Measurements from ENCODE around the gene CD96. TPM values are rescaled to one million over a fixed set of nuclear protein-coding genes. Genes with fewer than 3 reads are reported as not detected.

Gene CD96
- total RNA-seq, 1 experiment from 2014 or later, result not detected

GRCh38 chr3:111584744-111585143 is 42.7 kb downstream of the CD96 start:
- no TSS peak for BruUV-seq (replicated peaks)
- no peak overlapping the region for H3K4me3 Mint-ChIP-seq (ENCODE audit: low read depth, unreplicated experiment)
- TF ChIP-seq CTCF (IDR thresholded peaks at IDR 0.05; ENCODE audit: unreplicated experiment), result no peak
- no peaks in the 10 kb centered on the region for H3K36me3 Mint-ChIP-seq (ENCODE audit: insufficient read depth, unreplicated experiment)
- H3K9me3 Mint-ChIP-seq (ENCODE audit: low read depth, unreplicated experiment), result peaks cover 2% of the 10 kb centered on the region
- intact Hi-C loops (cut with micrococcal nuclease; ENCODE audit: unreplicated experiment), result no loop called here
- no peak for DNase-seq
- peak overlapping the region; percentile 71 for H3K27ac Mint-ChIP-seq (ENCODE audit: unreplicated experiment)
- no peaks in the 10 kb centered on the region for H3K27me3 Mint-ChIP-seq (ENCODE audit: unreplicated experiment)
- peaks cover 75% of the 10 kb centered on the region for H3K4me1 Mint-ChIP-seq (ENCODE audit: low read depth, unreplicated experiment)
- CTCF ChIA-PET, result interaction anchor here (1.2 kb wide), 1 partner anchor 10 kb away, joined by 3 read pairs; no protein-coding TSS in a partner anchor

- no peak for TF ChIP-seq CTCF (IDR thresholded peaks at IDR 0.05; ENCODE audit: unreplicated experiment)
- DNase-seq, result peak; percentile 34
- Mint-ChIP-seq H3K4me3 (ENCODE audit: low read depth, unreplicated experiment) (no peak overlapping the region), H3K36me3 (ENCODE audit: insufficient read depth, unreplicated experiment) (no peaks in the 10 kb centered on the region), H3K27ac (ENCODE audit: unreplicated experiment) (peak overlapping the region; percentile 71), H3K9me3 (ENCODE audit: low read depth, unreplicated experiment) (peaks cover 2% of the 10 kb centered on the region), H3K4me1 (ENCODE audit: low read depth, unreplicated experiment) (peaks cover 75% of the 10 kb centered on the region), H3K27me3 (ENCODE audit: unreplicated experiment) (no peaks in the 10 kb centered on the region)
- BruUV-seq (replicated peaks), result no TSS peak
- CTCF ChIA-PET, result interaction anchor here (0.8 to 1.2 kb wide), 2 partner anchors 9 to 131 kb away, joined by 3 to 4 read pairs; no protein-coding TSS in a partner anchor
- intact Hi-C loops (cut with micrococcal nuclease; ENCODE audit: unreplicated experiment), result no loop called here
Observed at GRCh38 chr3:111585217-111585616, 43.2 kb downstream of the CD96 start.

- DNase-seq, result no peak
- intact Hi-C loops (cut with micrococcal nuclease; ENCODE audit: unreplicated experiment), result no loop called here
- no peak overlapping the region for H3K4me3 Mint-ChIP-seq (ENCODE audit: low read depth, unreplicated experiment)
- no TSS peak for BruUV-seq (replicated peaks)
- peaks cover 2% of the 10 kb centered on the region for H3K9me3 Mint-ChIP-seq (ENCODE audit: low read depth, unreplicated experiment)
- H3K27ac Mint-ChIP-seq (ENCODE audit: unreplicated experiment), result no peak overlapping the region
- no peaks in the 10 kb centered on the region for H3K27me3 Mint-ChIP-seq (ENCODE audit: unreplicated experiment)
- CTCF ChIA-PET, result no interaction called here
- H3K4me1 Mint-ChIP-seq (ENCODE audit: low read depth, unreplicated experiment), result peaks cover 80% of the 10 kb centered on the region
- TF ChIP-seq CTCF (IDR thresholded peaks at IDR 0.05; ENCODE audit: unreplicated experiment), result no peak
- no peaks in the 10 kb centered on the region for H3K36me3 Mint-ChIP-seq (ENCODE audit: insufficient read depth, unreplicated experiment)
Observed at GRCh38 chr3:111588527-111588926, 46.5 kb downstream of the CD96 start.

- BruUV-seq (replicated peaks), result no TSS peak
- peaks cover 2% of the 10 kb centered on the region for H3K9me3 Mint-ChIP-seq (ENCODE audit: low read depth, unreplicated experiment)
- CTCF ChIA-PET, result interaction anchor here (0.9 to 2.7 kb wide), 4 partner anchors 12 to 104 kb away, joined by 3 to 5 read pairs (median 3); no protein-coding TSS in a partner anchor
- intact Hi-C loops (cut with micrococcal nuclease; ENCODE audit: unreplicated experiment), result no loop called here
- no peak for DNase-seq
- H3K4me1 Mint-ChIP-seq (ENCODE audit: low read depth, unreplicated experiment), result peaks cover 83% of the 10 kb centered on the region
- H3K4me3 Mint-ChIP-seq (ENCODE audit: low read depth, unreplicated experiment), result no peak overlapping the region
- no peaks in the 10 kb centered on the region for H3K36me3 Mint-ChIP-seq (ENCODE audit: insufficient read depth, unreplicated experiment)
- no peaks in the 10 kb centered on the region for H3K27me3 Mint-ChIP-seq (ENCODE audit: unreplicated experiment)
- TF ChIP-seq CTCF (IDR thresholded peaks at IDR 0.05; ENCODE audit: unreplicated experiment), result no peak
- peak overlapping the region; percentile 21 for H3K27ac Mint-ChIP-seq (ENCODE audit: unreplicated experiment)
Observed at GRCh38 chr3:111589303-111590142, 47.5 kb downstream of the CD96 start.

Measured in Calu3 (cell line).